CD4-positive, alpha-beta T cell (primary cell): ENCODE results near the gene USF2. TPM values are rescaled to one million over a fixed set of nuclear protein-coding genes. Genes with fewer than 3 reads are reported as not detected.

Experiments
- ATAC-seq: fragments of 200-7000 bp; cut with Tn5 transposase; one replicate; pipeline ENCODE4 v1.10.0; 2022; ENCODE audit warnings: mild to moderate bottlenecking; ENCODE audit not compliant: poor library complexity
- CTCF ChIA-PET: fragments of 350-600 bp; sonication (Branson Sonifier 250); formaldehyde crosslinking; loops from one replicate; lab custom pipeline; 2021; ENCODE audit warnings: antibody characterized with exemption, inconsistent platforms; lab: Charles Lee
- POLR2A ChIA-PET: fragments of 350-600 bp; sonication (Branson Sonifier 250); formaldehyde crosslinking; loops from one replicate; lab custom pipeline; 2021; ENCODE audit warnings: antibody characterized with exemption, inconsistent platforms; lab: Charles Lee
- DNase-seq, 14 experiments: peaks; one replicate each; pipeline ENCODE4 v3.0.0-alpha.2; 2013 to 2020; ENCODE audit warnings: mixed read lengths in 2 of 14
- H3K27ac ChIP-seq, 2 donors: one replicate each; pipeline versions ENCODE4 v1.5.1 to v1.7.0; 2013; ENCODE audit warnings: low read length in 2 of 2, low read depth in 1 of 2, mild to moderate bottlenecking in 1 of 2
- H3K27me3 ChIP-seq, 2 experiments: 1 replicate in 1 of 2; 2 replicates in 1 of 2; pipeline versions ENCODE4 v1.6.1 to v1.7.0; 2013; ENCODE audit warnings: low read length in 2 of 2, control low read depth in 1 of 2, mild to moderate bottlenecking in 1 of 2, moderate library complexity in 1 of 2; ENCODE audit not compliant: insufficient read depth in 2 of 2, control insufficient read depth in 1 of 2
- H3K36me3 ChIP-seq: one replicate; pipeline ENCODE4 v1.6.1; 2013; ENCODE audit warnings: low read length, control low read depth; ENCODE audit not compliant: insufficient read depth
- H3K4me1 ChIP-seq: one replicate; pipeline ENCODE4 v1.6.1; 2013; ENCODE audit warnings: low read length, control low read depth; ENCODE audit not compliant: insufficient read depth
- H3K4me3 ChIP-seq: one replicate; pipeline ENCODE4 v1.5.1; 2013; ENCODE audit warnings: mild to moderate bottlenecking, low read length, moderate library complexity
- H3K9me3 ChIP-seq, 2 experiments: 1 replicate in 1 of 2; 2 replicates in 1 of 2; pipeline versions ENCODE4 v1.6.1 to v1.7.0; 2013; ENCODE audit warnings: low read length in 2 of 2, mild to moderate bottlenecking in 2 of 2, control low read depth in 1 of 2, moderate library complexity in 1 of 2; ENCODE audit not compliant: control insufficient read depth in 1 of 2, insufficient read depth in 1 of 2
- H3K27ac Mint-ChIP-seq: one replicate; pipeline ENCODE4 v1.8.0; 2020; ENCODE audit warnings: mixed read lengths
- H3K27me3 Mint-ChIP-seq: one replicate; pipeline ENCODE4 v1.8.0; 2021; ENCODE audit warnings: mixed read lengths
- H3K36me3 Mint-ChIP-seq: one replicate; pipeline ENCODE4 v1.8.0; 2021; ENCODE audit warnings: low read depth, mixed read lengths
- H3K4me1 Mint-ChIP-seq: one replicate; pipeline ENCODE4 v1.8.0; 2021; ENCODE audit warnings: low read depth, mixed read lengths
- H3K4me3 Mint-ChIP-seq: one replicate; pipeline ENCODE4 v1.8.0; 2020; ENCODE audit warnings: mild to moderate bottlenecking, mixed read lengths
- H3K9me3 Mint-ChIP-seq: one replicate; pipeline ENCODE4 v1.8.0; 2020; ENCODE audit warnings: mixed read lengths
- intact Hi-C, 2 experiments: fragments of 100-400 bp; cut with DNase I in 1 of 2; cut with micrococcal nuclease in 1 of 2; formaldehyde crosslinking; loops; one replicate each; pipeline versions ENCODE4 v1.15.1 to v1.9.0; 2023 to 2025; cut with DNase I, micrococcal nuclease
- total RNA-seq, 174 experiments: library from RNA in 2 of 174; stranded (reverse) in 2 of 174; gene quantifications; one replicate each; pipeline ENCODE4 v1.2.3 and lab custom pipeline; 2021 to 2026
- TF ChIP-seq, protein P1 (sequence below): fragments of 200-600 bp; IDR thresholded peaks from one replicate; pipeline ENCODE4 v1.8.0; 2022; ENCODE audit warnings: antibody characterized with exemption, mild to moderate bottlenecking

USF2 gene
- total RNA-seq, 2 experiments from 2014 or later = 335 to 344 TPM

- Mint-ChIP-seq H3K36me3 (peaks cover 74% of the 10 kb centered on the region), H3K9me3 (no peaks in the 10 kb centered on the region), H3K27ac (peak overlapping the region; percentile 81), H3K4me1 (peaks cover 33% of the 10 kb centered on the region), H3K4me3 (peak overlapping the region; percentile 83), H3K27me3 (no peaks in the 10 kb centered on the region)
- H3K27me3 ChIP-seq = no peaks in the 10 kb centered on the region
- TF ChIP-seq, protein P1, sequence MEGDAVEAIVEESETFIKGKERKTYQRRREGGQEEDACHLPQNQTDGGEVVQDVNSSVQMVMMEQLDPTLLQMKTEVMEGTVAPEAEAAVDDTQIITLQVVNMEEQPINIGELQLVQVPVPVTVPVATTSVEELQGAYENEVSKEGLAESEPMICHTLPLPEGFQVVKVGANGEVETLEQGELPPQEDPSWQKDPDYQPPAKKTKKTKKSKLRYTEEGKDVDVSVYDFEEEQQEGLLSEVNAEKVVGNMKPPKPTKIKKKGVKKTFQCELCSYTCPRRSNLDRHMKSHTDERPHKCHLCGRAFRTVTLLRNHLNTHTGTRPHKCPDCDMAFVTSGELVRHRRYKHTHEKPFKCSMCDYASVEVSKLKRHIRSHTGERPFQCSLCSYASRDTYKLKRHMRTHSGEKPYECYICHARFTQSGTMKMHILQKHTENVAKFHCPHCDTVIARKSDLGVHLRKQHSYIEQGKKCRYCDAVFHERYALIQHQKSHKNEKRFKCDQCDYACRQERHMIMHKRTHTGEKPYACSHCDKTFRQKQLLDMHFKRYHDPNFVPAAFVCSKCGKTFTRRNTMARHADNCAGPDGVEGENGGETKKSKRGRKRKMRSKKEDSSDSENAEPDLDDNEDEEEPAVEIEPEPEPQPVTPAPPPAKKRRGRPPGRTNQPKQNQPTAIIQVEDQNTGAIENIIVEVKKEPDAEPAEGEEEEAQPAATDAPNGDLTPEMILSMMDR = no peak
- H3K27ac ChIP-seq = no peak overlapping the region
- intact Hi-C loops = loop anchor here in 1 of 2 experiments (5.0 kb wide), 1 partner anchor 227 kb away; no protein-coding TSS in a partner anchor
- ATAC-seq (no peak), DNase-seq (peak in 1 of 14 experiments; percentile 3)
- CTCF ChIA-PET = interaction anchor here (0.7 kb wide), 1 partner anchor 59 kb away, joined by 3 read pairs; no protein-coding TSS in a partner anchor
- H3K4me3 ChIP-seq = no peak overlapping the region
- no peaks in the 10 kb centered on the region for H3K9me3 ChIP-seq
- peaks cover 47% of the 10 kb centered on the region for H3K4me1 ChIP-seq
- peaks cover 56% of the 10 kb centered on the region for H3K36me3 ChIP-seq
- POLR2A ChIA-PET = interaction anchor here (3.6 to 4.1 kb wide), 2 partner anchors 59 to 129 kb away, joined by 20 to 27 read pairs; no protein-coding TSS in a partner anchor
Measured at GRCh38 chr19:35270381-35270811, 1.6 kb downstream of the USF2 start.

- no peaks in the 10 kb centered on the region for H3K9me3 ChIP-seq
- H3K9me3 Mint-ChIP-seq = no peaks in the 10 kb centered on the region
- H3K4me3 Mint-ChIP-seq = peak overlapping the region; percentile 70
- no peaks in the 10 kb centered on the region for H3K27me3 Mint-ChIP-seq
- intact Hi-C loops = loop anchor here in 1 of 2 experiments (5.0 kb wide), 1 partner anchor 226 kb away; no protein-coding TSS in a partner anchor
- DNase-seq (peak in 1 of 14 experiments; percentile 20), ATAC-seq (no peak)
- POLR2A ChIA-PET = no interaction called here
- no peak overlapping the region for H3K4me3 ChIP-seq
- H3K27me3 ChIP-seq = no peaks in the 10 kb centered on the region
- H3K27ac Mint-ChIP-seq = peak overlapping the region; percentile 82
- H3K36me3 ChIP-seq = peaks cover 61% of the 10 kb centered on the region
- H3K4me1 ChIP-seq = peaks cover 36% of the 10 kb centered on the region
- H3K4me1 Mint-ChIP-seq = peaks cover 21% of the 10 kb centered on the region
- CTCF ChIA-PET = no interaction called here
- TF ChIP-seq, protein P1 = no peak
- H3K27ac ChIP-seq = no peak overlapping the region
- peaks cover 73% of the 10 kb centered on the region for H3K36me3 Mint-ChIP-seq
Measured at GRCh38 chr19:35271546-35271945, 2.8 kb downstream of the USF2 start.

- Mint-ChIP-seq H3K4me1 (peaks cover 21% of the 10 kb centered on the region), H3K27ac (peak overlapping the region; percentile 82), H3K4me3 (peak overlapping the region; percentile 70), H3K9me3 (no peaks in the 10 kb centered on the region), H3K36me3 (peaks cover 77% of the 10 kb centered on the region), H3K27me3 (no peaks in the 10 kb centered on the region)
- Histone ChIP-seq H3K4me3 (no peak overlapping the region), H3K36me3 (peaks cover 65% of the 10 kb centered on the region), H3K27ac (no peak overlapping the region), H3K9me3 (no peaks in the 10 kb centered on the region), H3K27me3 (no peaks in the 10 kb centered on the region), H3K4me1 (peaks cover 29% of the 10 kb centered on the region)
- DNase-seq = peak in 2 of 14 experiments; percentile 48 to 49
- intact Hi-C loops = loop anchor here in 1 of 2 experiments (5.0 kb wide), 1 partner anchor 225 kb away; no protein-coding TSS in a partner anchor
- TF ChIP-seq, protein P1 = no peak
- ATAC-seq = no peak
- ChIA-PET POLR2A (interaction anchor here (0.9 kb wide), 1 partner anchor 431 kb away, joined by 3 read pairs; no protein-coding TSS in a partner anchor), CTCF (no interaction called here)
Measured at GRCh38 chr19:35272122-35272719, 3.5 kb downstream of the USF2 start.
